ENCODE measurements around the gene IGDCC3.

IGDCC3 gene

DNA sequence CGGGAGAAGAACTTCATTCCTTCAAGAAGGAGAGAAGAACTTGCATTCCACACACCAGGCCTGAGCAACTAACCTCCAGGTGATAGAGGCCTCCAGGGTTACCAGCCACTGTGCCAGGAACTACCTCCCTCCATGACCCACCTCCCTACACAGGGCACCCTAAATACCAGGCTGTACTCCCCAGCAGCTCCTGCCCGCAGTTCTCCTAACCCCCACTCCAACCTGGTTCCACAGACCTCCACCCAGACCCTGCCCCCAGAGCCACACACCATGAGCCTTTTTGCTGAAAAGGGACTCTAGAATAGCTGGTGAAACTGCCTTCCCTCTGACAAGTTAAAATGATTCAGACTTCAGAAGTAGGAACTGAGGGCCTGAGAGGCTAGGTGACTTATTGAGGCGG is 8.2 kb downstream of the IGDCC3 start:
- Histone ChIP-seq H3K4me3 (replicated peaks; ENCODE audit: insufficient read depth, low read length) (no peak overlapping the region), H3K27me3 (ENCODE audit: insufficient read depth, poor library complexity, severe bottlenecking) (peaks cover 17% of the 10 kb centered on the region), H3K27ac (replicated peaks) (no peak overlapping the region)
- no peak for TF ChIP-seq GABPA (IDR thresholded peaks at IDR 0.05; ENCODE audit: low read depth)
- TF ChIP-seq, protein P1, sequence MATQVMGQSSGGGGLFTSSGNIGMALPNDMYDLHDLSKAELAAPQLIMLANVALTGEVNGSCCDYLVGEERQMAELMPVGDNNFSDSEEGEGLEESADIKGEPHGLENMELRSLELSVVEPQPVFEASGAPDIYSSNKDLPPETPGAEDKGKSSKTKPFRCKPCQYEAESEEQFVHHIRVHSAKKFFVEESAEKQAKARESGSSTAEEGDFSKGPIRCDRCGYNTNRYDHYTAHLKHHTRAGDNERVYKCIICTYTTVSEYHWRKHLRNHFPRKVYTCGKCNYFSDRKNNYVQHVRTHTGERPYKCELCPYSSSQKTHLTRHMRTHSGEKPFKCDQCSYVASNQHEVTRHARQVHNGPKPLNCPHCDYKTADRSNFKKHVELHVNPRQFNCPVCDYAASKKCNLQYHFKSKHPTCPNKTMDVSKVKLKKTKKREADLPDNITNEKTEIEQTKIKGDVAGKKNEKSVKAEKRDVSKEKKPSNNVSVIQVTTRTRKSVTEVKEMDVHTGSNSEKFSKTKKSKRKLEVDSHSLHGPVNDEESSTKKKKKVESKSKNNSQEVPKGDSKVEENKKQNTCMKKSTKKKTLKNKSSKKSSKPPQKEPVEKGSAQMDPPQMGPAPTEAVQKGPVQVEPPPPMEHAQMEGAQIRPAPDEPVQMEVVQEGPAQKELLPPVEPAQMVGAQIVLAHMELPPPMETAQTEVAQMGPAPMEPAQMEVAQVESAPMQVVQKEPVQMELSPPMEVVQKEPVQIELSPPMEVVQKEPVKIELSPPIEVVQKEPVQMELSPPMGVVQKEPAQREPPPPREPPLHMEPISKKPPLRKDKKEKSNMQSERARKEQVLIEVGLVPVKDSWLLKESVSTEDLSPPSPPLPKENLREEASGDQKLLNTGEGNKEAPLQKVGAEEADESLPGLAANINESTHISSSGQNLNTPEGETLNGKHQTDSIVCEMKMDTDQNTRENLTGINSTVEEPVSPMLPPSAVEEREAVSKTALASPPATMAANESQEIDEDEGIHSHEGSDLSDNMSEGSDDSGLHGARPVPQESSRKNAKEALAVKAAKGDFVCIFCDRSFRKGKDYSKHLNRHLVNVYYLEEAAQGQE (IDR thresholded peaks at IDR 0.05; ENCODE audit: insufficient replicate concordance, low read depth), result no peak
- no peak for DNase-seq (ENCODE audit: low read depth in 1 of 2, low spot score in 1 of 2)

DNA sequence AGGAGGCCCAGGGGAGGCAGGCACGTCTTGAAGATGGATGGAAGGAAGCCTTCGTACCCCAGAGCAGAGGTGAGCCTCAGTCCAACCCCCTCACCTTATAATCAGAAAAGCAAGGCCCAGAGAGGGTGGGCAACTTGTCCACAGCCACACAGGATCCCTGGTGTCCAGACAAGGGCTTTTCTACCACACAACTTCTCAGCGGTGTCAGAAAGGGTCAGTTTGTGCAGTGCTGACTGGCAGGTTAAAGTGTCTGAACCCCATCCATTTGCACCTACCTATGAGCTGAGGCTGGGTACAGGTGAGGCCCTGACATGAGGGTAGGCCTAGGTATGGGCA is 8.6 kb downstream of the IGDCC3 start:
- Histone ChIP-seq H3K27ac (replicated peaks) (no peak overlapping the region), H3K27me3 (ENCODE audit: insufficient read depth, poor library complexity, severe bottlenecking) (peaks cover 12% of the 10 kb centered on the region), H3K4me3 (replicated peaks; ENCODE audit: insufficient read depth, low read length) (no peak overlapping the region)
- no peak for TF ChIP-seq POLR2AphosphoS5 (IDR thresholded peaks at IDR 0.05; ENCODE audit: low read depth)
- no peak for TF ChIP-seq GABPA (IDR thresholded peaks at IDR 0.05; ENCODE audit: low read depth)
- TF ChIP-seq, protein P2, sequence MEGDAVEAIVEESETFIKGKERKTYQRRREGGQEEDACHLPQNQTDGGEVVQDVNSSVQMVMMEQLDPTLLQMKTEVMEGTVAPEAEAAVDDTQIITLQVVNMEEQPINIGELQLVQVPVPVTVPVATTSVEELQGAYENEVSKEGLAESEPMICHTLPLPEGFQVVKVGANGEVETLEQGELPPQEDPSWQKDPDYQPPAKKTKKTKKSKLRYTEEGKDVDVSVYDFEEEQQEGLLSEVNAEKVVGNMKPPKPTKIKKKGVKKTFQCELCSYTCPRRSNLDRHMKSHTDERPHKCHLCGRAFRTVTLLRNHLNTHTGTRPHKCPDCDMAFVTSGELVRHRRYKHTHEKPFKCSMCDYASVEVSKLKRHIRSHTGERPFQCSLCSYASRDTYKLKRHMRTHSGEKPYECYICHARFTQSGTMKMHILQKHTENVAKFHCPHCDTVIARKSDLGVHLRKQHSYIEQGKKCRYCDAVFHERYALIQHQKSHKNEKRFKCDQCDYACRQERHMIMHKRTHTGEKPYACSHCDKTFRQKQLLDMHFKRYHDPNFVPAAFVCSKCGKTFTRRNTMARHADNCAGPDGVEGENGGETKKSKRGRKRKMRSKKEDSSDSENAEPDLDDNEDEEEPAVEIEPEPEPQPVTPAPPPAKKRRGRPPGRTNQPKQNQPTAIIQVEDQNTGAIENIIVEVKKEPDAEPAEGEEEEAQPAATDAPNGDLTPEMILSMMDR (IDR thresholded peaks at IDR 0.05; ENCODE audit: insufficient read depth, low read length), result no peak
- TF ChIP-seq SPI1 (IDR thresholded peaks at IDR 0.05; ENCODE audit: borderline replicate concordance, low read depth), result no peak
- TF ChIP-seq, protein P1 (IDR thresholded peaks at IDR 0.05; ENCODE audit: insufficient replicate concordance, low read depth), result no peak
- no peak for DNase-seq (ENCODE audit: low read depth in 1 of 2, low spot score in 1 of 2)

DNA sequence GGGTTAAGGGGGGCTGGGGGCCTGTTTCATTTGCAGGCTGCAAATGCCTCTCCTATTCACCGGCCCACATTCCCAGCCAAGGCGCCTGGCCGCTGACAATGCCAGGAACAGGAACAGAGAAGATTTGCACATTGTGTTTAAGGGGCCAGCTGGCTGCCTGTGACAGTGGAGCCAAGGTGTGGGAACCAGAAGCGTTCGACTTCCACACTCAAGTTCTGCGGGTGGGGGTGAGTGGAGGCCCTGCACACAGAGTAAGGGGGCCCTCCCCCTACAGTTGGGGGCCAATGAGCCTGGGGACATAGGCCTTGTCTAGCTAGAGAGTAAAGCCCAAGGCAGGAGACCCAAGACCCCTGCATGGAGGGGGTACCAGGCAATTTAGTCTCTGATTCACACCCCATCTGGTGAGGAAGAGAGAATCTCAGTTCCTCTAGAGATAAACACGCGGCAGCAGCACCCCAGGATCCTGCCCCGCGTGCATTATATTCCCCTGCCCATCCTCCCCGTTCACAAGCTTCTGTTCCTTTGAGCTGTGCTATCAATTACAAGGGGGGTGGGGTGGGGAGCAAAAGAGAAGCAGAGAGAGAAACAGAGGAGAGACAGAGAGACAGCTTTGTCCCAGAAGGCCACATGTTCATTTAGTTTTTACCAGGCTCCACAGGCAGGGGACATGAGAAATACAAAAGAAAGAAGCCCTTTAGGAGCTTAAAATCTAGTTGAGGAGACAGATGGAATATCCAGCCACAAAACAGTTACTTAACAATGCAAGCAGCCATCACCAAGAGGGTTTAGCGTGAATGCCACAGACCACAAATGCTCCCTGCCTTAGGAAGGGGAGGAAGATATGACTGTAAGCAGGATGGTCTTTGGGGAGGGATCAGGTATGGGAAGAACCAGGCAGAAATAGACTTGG is 9.2 kb downstream of the IGDCC3 start:
- no peak for DNase-seq (ENCODE audit: low read depth in 1 of 2, low spot score in 1 of 2)
- Histone ChIP-seq H3K27ac (replicated peaks) (no peak overlapping the region), H3K27me3 (ENCODE audit: insufficient read depth, poor library complexity, severe bottlenecking) (peaks cover 6% of the 10 kb centered on the region), H3K4me3 (replicated peaks; ENCODE audit: insufficient read depth, low read length) (no peak overlapping the region)
- TF ChIP-seq POLR2AphosphoS5 (IDR thresholded peaks at IDR 0.05; ENCODE audit: low read depth) (no peak), GABPA (IDR thresholded peaks at IDR 0.05; ENCODE audit: low read depth) (no peak), SPI1 (IDR thresholded peaks at IDR 0.05; ENCODE audit: borderline replicate concordance, low read depth) (no peak)
- TF ChIP-seq, protein P2 (IDR thresholded peaks at IDR 0.05; ENCODE audit: insufficient read depth, low read length), result no peak
- TF ChIP-seq, protein P1 (IDR thresholded peaks at IDR 0.05; ENCODE audit: insufficient replicate concordance, low read depth), result no peak
